KG1 (cell line): ENCODE measurements around the gene ERBB4.

Source experiments
- DNase-seq: peaks from one replicate; lab custom pipeline; 2025; lab: John Stamatoyannopoulos, UW

The ERBB4 gene

GRCh38 chr2:211823886-211824479 lies 714.6 kb downstream of the ERBB4 start:
- DNase-seq = no peak

- no peak for DNase-seq
Measured at GRCh38 chr2:211822686-211823335, 715.8 kb downstream of the ERBB4 start.

GRCh38 chr2:211816754-211817153 lies 721.8 kb downstream of the ERBB4 start:
- no peak for DNase-seq

- no peak for DNase-seq
Measured at GRCh38 chr2:211812587-211812986, 726.0 kb downstream of the ERBB4 start.

- no peak for DNase-seq
Measured at GRCh38 chr2:211802666-211803065, 735.9 kb downstream of the ERBB4 start.

- no peak for DNase-seq
Measured at GRCh38 chr2:211800001-211800400, 738.6 kb downstream of the ERBB4 start.

GRCh38 chr2:211798868-211799267 lies 739.7 kb downstream of the ERBB4 start:
- DNase-seq = no peak

- no peak for DNase-seq
Measured at GRCh38 chr2:211793690-211794089, 744.9 kb downstream of the ERBB4 start.

- no peak for DNase-seq
Measured at GRCh38 chr2:211789982-211790381, 748.6 kb downstream of the ERBB4 start.

GRCh38 chr2:211766689-211767088 lies 771.9 kb downstream of the ERBB4 start:
- DNase-seq = no peak

GRCh38 chr2:211762479-211762878 lies 776.1 kb downstream of the ERBB4 start:
- DNase-seq = no peak

GRCh38 chr2:211760103-211760502 lies 778.5 kb downstream of the ERBB4 start:
- DNase-seq = no peak

GRCh38 chr2:211756266-211756665 lies 782.3 kb downstream of the ERBB4 start:
- no peak for DNase-seq

- DNase-seq = no peak
Measured at GRCh38 chr2:211755187-211755586, 783.4 kb downstream of the ERBB4 start.

- DNase-seq = no peak
Measured at GRCh38 chr2:211751848-211752247, 786.8 kb downstream of the ERBB4 start.

- no peak for DNase-seq
Measured at GRCh38 chr2:211748339-211748738, 790.3 kb downstream of the ERBB4 start.

GRCh38 chr2:211745295-211746097 lies 793.1 kb downstream of the ERBB4 start:
- peak; percentile 22 for DNase-seq

- no peak for DNase-seq
Measured at GRCh38 chr2:211744379-211744778, 794.2 kb downstream of the ERBB4 start.

- DNase-seq = no peak
Measured at GRCh38 chr2:211741966-211742365, 796.6 kb downstream of the ERBB4 start.

- DNase-seq = no peak
Measured at GRCh38 chr2:211737282-211737681, 801.3 kb downstream of the ERBB4 start.

GRCh38 chr2:211730215-211730614 lies 808.4 kb downstream of the ERBB4 start:
- DNase-seq = no peak

GRCh38 chr2:211729433-211729832 lies 809.2 kb downstream of the ERBB4 start:
- DNase-seq = no peak

GRCh38 chr2:211724933-211725332 lies 813.7 kb downstream of the ERBB4 start:
- DNase-seq = no peak
